Panc1 (cell line): ENCODE data around the gene GDI2. TPM values are rescaled to one million over a fixed set of nuclear protein-coding genes. Genes with fewer than 3 reads are reported as not detected.

ENCODE experiments used
- ATAC-seq: fragments of 200-7000 bp; cut with Tn5 transposase; 2 replicates; pipeline ENCODE4 v1.9.1; 2020; ENCODE audit warnings: mild to moderate bottlenecking, moderate library complexity
- BruUV-seq: library from RNA; stranded (reverse); fragments of 400-500 nt; replicated peaks from 2 replicates; lab custom pipeline; 2021; lab: Mats Ljungman, UMichigan
- CTCF ChIA-PET: fragments of 300-600 bp; sonication (Branson Sonifier 250); formaldehyde crosslinking; loops from one replicate; lab custom pipeline; 2022; ENCODE audit warnings: antibody characterized with exemption; lab: Charles Lee
- POLR2A ChIA-PET: fragments of 300-600 bp; sonication (Branson Sonifier 250); formaldehyde crosslinking; loops from one replicate; lab custom pipeline; 2022; ENCODE audit warnings: antibody characterized with exemption; lab: Charles Lee
- DNase-seq: peaks from one replicate; pipeline ENCODE4 v3.0.0-alpha.2; 2010; ENCODE audit warnings: low read depth, low spot score
- H3K27ac ChIP-seq: 2 replicates; pipeline ENCODE4 v1.5.1; 2011; ENCODE audit warnings: mild to moderate bottlenecking, low read length, inconsistent platforms
- H3K27me3 ChIP-seq: fragments of 200-500 bp; sonication (Bioruptor generic); 2 replicates; pipeline ENCODE4 v1.6.0; 2014; ENCODE audit warnings: low read length, inconsistent platforms; ENCODE audit not compliant: control insufficient read depth, insufficient read depth
- H3K36me3 ChIP-seq: fragments of 200-500 bp; sonication (Bioruptor generic); 2 replicates; pipeline ENCODE4 v1.5.1; 2014; ENCODE audit warnings: inconsistent platforms, mild to moderate bottlenecking, low read length, moderate library complexity; ENCODE audit not compliant: control insufficient read depth, insufficient read depth
- H3K4me1 ChIP-seq: 2 replicates; pipeline ENCODE4 v1.5.1; 2011; ENCODE audit warnings: inconsistent platforms, mild to moderate bottlenecking, low read length, moderate library complexity; ENCODE audit not compliant: control insufficient read depth, insufficient read depth
- H3K4me3 ChIP-seq, 2 experiments: 2 replicates each; pipeline ENCODE4 v1.5.1; 2011 to 2012; ENCODE audit warnings: low read depth in 2 of 2, low read length in 2 of 2, mild to moderate bottlenecking in 2 of 2, inconsistent platforms in 1 of 2, moderate library complexity in 1 of 2
- H3K9me3 ChIP-seq: fragments of 200-500 bp; sonication (Bioruptor generic); 2 replicates; pipeline ENCODE4 v1.5.1; 2014; ENCODE audit warnings: low read depth, mild to moderate bottlenecking, inconsistent platforms, low read length, moderate library complexity; ENCODE audit not compliant: control insufficient read depth, insufficient read depth
- POLR2AphosphoS5 ChIP-seq: IDR thresholded peaks from 2 replicates; pipeline ENCODE4 v1.6.1; 2012; ENCODE audit warnings: mild to moderate bottlenecking, low read depth, low read length, moderate library complexity
- SIN3A ChIP-seq: IDR thresholded peaks from 2 replicates; pipeline ENCODE4 v1.6.1; 2012; ENCODE audit warnings: low read depth, mild to moderate bottlenecking, low read length, moderate library complexity, borderline replicate concordance; ENCODE audit not compliant: insufficient read depth
- TCF7L2 ChIP-seq: IDR thresholded peaks from 2 replicates; pipeline ENCODE4 v1.6.1; 2011; ENCODE audit warnings: mild to moderate bottlenecking, low read depth, low read length, inconsistent platforms
- in situ Hi-C: cut with HindIII; loops from 2 replicates; pipeline ENCODE4 v1.10.0; 2016; ENCODE audit warnings: low sequenced_read_pairs, low pct_unique_long_range_greater_than_20kb
- intact Hi-C: fragments of 100-400 bp; cut with micrococcal nuclease; formaldehyde crosslinking; loops from one replicate; pipeline ENCODE4 v1.10.0; 2022; ENCODE audit not compliant: unreplicated experiment
- total RNA-seq: library from RNA; stranded (reverse); gene quantifications from one replicate; pipeline ENCODE4 v1.2.1, GENCODE V29; 2021; ENCODE audit not compliant: unreplicated experiment
- TF ChIP-seq, protein P1 (sequence below): fragments of 450-650 bp; IDR thresholded peaks from 2 replicates; pipeline ENCODE4 v1.5.1; 2017; ENCODE audit warnings: mild to moderate bottlenecking
- TF ChIP-seq, protein P2 (sequence below), 2 experiments: IDR thresholded peaks; 2 replicates each; pipeline ENCODE4 v1.6.1; 2011 to 2012; ENCODE audit warnings: low read depth in 2 of 2, control low read depth in 1 of 2, low read length in 1 of 2, mild to moderate bottlenecking in 1 of 2, moderate library complexity in 1 of 2; ENCODE audit not compliant: insufficient read depth in 1 of 2

Gene GDI2
- total RNA-seq, 1 experiment from 2014 or later, result 130 TPM

DNA sequence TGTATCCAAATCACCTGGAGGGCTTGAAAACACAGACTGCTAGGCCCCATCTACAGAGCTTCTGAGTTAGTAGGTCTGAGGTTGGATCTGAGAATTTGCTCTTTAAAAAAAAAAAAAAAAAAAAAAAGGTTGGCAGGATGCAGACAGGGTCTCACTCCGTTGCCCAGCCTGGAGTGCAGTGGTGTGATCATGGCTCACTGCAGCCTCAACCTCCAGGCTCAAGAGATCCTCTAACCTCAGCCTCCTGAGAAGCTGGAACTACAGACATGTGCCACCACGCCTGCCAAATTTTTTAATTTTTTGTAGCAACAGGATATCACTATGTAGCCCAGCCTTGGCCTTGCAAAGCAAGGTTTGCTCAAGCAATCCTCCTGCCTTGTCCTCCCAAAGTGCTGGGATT is 8.0 kb downstream of the GDI2 start:
- no TSS peak for BruUV-seq
- in situ Hi-C loops (no loop called here), intact Hi-C loops (no loop called here)
- Histone ChIP-seq H3K4me3 (no peak overlapping the region), H3K27ac (no peak overlapping the region), H3K27me3 (no peaks in the 10 kb centered on the region), H3K9me3 (no peaks in the 10 kb centered on the region), H3K36me3 (peaks cover 6% of the 10 kb centered on the region; the same call in 1 of the 2 replicates), H3K4me1 (peaks cover 10% of the 10 kb centered on the region; the same call in 1 of the 2 replicates)
- no peak for ATAC-seq
- DNase-seq, result no peak
- TF ChIP-seq, protein P1, sequence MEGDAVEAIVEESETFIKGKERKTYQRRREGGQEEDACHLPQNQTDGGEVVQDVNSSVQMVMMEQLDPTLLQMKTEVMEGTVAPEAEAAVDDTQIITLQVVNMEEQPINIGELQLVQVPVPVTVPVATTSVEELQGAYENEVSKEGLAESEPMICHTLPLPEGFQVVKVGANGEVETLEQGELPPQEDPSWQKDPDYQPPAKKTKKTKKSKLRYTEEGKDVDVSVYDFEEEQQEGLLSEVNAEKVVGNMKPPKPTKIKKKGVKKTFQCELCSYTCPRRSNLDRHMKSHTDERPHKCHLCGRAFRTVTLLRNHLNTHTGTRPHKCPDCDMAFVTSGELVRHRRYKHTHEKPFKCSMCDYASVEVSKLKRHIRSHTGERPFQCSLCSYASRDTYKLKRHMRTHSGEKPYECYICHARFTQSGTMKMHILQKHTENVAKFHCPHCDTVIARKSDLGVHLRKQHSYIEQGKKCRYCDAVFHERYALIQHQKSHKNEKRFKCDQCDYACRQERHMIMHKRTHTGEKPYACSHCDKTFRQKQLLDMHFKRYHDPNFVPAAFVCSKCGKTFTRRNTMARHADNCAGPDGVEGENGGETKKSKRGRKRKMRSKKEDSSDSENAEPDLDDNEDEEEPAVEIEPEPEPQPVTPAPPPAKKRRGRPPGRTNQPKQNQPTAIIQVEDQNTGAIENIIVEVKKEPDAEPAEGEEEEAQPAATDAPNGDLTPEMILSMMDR, result no peak
- TF ChIP-seq SIN3A (no peak), TCF7L2 (no peak), POLR2AphosphoS5 (no peak)
- TF ChIP-seq, protein P2, sequence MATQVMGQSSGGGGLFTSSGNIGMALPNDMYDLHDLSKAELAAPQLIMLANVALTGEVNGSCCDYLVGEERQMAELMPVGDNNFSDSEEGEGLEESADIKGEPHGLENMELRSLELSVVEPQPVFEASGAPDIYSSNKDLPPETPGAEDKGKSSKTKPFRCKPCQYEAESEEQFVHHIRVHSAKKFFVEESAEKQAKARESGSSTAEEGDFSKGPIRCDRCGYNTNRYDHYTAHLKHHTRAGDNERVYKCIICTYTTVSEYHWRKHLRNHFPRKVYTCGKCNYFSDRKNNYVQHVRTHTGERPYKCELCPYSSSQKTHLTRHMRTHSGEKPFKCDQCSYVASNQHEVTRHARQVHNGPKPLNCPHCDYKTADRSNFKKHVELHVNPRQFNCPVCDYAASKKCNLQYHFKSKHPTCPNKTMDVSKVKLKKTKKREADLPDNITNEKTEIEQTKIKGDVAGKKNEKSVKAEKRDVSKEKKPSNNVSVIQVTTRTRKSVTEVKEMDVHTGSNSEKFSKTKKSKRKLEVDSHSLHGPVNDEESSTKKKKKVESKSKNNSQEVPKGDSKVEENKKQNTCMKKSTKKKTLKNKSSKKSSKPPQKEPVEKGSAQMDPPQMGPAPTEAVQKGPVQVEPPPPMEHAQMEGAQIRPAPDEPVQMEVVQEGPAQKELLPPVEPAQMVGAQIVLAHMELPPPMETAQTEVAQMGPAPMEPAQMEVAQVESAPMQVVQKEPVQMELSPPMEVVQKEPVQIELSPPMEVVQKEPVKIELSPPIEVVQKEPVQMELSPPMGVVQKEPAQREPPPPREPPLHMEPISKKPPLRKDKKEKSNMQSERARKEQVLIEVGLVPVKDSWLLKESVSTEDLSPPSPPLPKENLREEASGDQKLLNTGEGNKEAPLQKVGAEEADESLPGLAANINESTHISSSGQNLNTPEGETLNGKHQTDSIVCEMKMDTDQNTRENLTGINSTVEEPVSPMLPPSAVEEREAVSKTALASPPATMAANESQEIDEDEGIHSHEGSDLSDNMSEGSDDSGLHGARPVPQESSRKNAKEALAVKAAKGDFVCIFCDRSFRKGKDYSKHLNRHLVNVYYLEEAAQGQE (IDR thresholded peaks at IDR 0.05; ENCODE audit: insufficient read depth in 1 of 2, low read depth in 2 of 2, low read length in 1 of 2), result no peak
- ChIA-PET CTCF (interaction anchor here (0.6 to 0.7 kb wide), 2 partner anchors 91 to 1119 kb away, joined by 9 to 10 read pairs; no protein-coding TSS in a partner anchor), POLR2A (no interaction called here)

DNA sequence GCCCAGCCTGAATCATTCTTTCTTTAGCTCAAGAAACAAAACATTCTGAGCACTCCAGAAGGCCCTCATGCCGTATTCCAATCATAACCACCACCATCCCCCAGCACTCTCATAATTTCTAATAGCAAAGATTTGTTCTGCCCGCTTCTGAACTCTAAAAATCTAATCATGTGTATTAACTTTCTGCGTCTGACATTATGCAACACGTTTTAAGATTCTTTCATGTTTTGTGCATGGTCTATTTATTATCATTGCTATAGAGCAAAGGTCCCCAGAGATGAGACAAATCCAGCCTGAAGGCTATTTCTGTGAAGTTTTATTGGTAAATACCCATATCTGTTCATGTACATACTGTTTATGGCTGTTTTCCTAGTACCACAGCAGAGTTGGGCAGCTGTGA is 8.8 kb downstream of the GDI2 start:
- DNase-seq (no peak), ATAC-seq (no peak)
- Histone ChIP-seq H3K4me1 (0 out of 2 replicates have a peak, but pooled peaks cover 3% of the 10 kb centered on the region), H3K27ac (no peak overlapping the region), H3K9me3 (no peaks in the 10 kb centered on the region), H3K36me3 (peaks cover 3% of the 10 kb centered on the region; the same call in 1 of the 2 replicates), H3K4me3 (no peak overlapping the region), H3K27me3 (no peaks in the 10 kb centered on the region)
- no TSS peak for BruUV-seq
- ChIA-PET POLR2A (no interaction called here), CTCF (no interaction called here)
- intact Hi-C loops (no loop called here), in situ Hi-C loops (no loop called here)
- TF ChIP-seq, protein P1, result no peak
- TF ChIP-seq, protein P2 (IDR thresholded peaks at IDR 0.05; ENCODE audit: insufficient read depth in 1 of 2, low read depth in 2 of 2, low read length in 1 of 2), result no peak
- TF ChIP-seq SIN3A (no peak), POLR2AphosphoS5 (no peak), TCF7L2 (no peak)
